Mesenchymal stem cell (in vitro differentiated cells and primary cell): ENCODE data around the gene FES.

Source experiments
- DNase-seq: peaks from one replicate; pipeline ENCODE4 v3.0.0-alpha.2; 2013
- H2AFZ ChIP-seq: one replicate; pipeline ENCODE4 v1.6.1; 2013; ENCODE audit warnings: low read depth, mild to moderate bottlenecking, control low read depth, inconsistent platforms, low read length, moderate library complexity
- H2AK5ac ChIP-seq: 2 replicates; pipeline ENCODE4 v1.6.1; 2013; ENCODE audit warnings: low read length, moderate library complexity, mild to moderate bottlenecking, inconsistent platforms; ENCODE audit not compliant: severe bottlenecking
- H2BK120ac ChIP-seq: one replicate; pipeline ENCODE4 v1.6.1; 2013; ENCODE audit warnings: low read depth, mild to moderate bottlenecking, inconsistent platforms, low read length, moderate library complexity
- H2BK12ac ChIP-seq, 2 experiments: one replicate each; pipeline ENCODE4 v1.6.1; 2013; ENCODE audit warnings: inconsistent platforms in 2 of 2, low read length in 2 of 2, mild to moderate bottlenecking in 2 of 2, moderate library complexity in 2 of 2, control low read depth in 1 of 2
- H2BK15ac ChIP-seq: one replicate; pipeline ENCODE4 v1.6.1; 2013; ENCODE audit warnings: mild to moderate bottlenecking, low read depth, inconsistent platforms; ENCODE audit not compliant: poor library complexity, severe bottlenecking
- H2BK5ac ChIP-seq: 2 replicates; pipeline ENCODE4 v1.6.1; 2013; ENCODE audit warnings: low read depth, mild to moderate bottlenecking, low read length, control low read depth, inconsistent platforms; ENCODE audit not compliant: poor library complexity, severe bottlenecking
- H3K14ac ChIP-seq, 2 experiments: one replicate each; pipeline ENCODE4 v1.6.1; 2013; ENCODE audit warnings: inconsistent platforms in 2 of 2, low read length in 2 of 2, control low read depth in 1 of 2, mild to moderate bottlenecking in 1 of 2, moderate library complexity in 1 of 2
- H3K18ac ChIP-seq, 2 experiments: one replicate each; pipeline ENCODE4 v1.6.1; 2013; ENCODE audit warnings: inconsistent platforms in 2 of 2, low read length in 2 of 2, control low read depth in 1 of 2, low read depth in 1 of 2, mild to moderate bottlenecking in 1 of 2
- H3K23ac ChIP-seq, 2 experiments: one replicate each; pipeline ENCODE4 v1.6.1; 2013; ENCODE audit warnings: inconsistent platforms in 2 of 2, low read length in 2 of 2, mild to moderate bottlenecking in 2 of 2, moderate library complexity in 2 of 2, control low read depth in 1 of 2
- H3K27ac ChIP-seq: 2 replicates; pipeline ENCODE4 v1.5.1; 2013; ENCODE audit warnings: mild to moderate bottlenecking, moderate library complexity, low read length, control low read depth, inconsistent platforms; ENCODE audit not compliant: poor library complexity, severe bottlenecking
- H3K27me3 ChIP-seq, 2 experiments: 2 replicates each; pipeline versions ENCODE4 v1.6.1 to v1.7.0; 2013; ENCODE audit warnings: low read length in 2 of 2, mild to moderate bottlenecking in 2 of 2, moderate library complexity in 2 of 2, control low read depth in 1 of 2, inconsistent platforms in 1 of 2; ENCODE audit not compliant: control insufficient read depth in 1 of 2, insufficient read depth in 1 of 2
- H3K36me3 ChIP-seq, 2 experiments: 2 replicates each; pipeline versions ENCODE4 v1.6.1 to v1.7.0; 2013; ENCODE audit warnings: low read length in 2 of 2, control low read depth in 1 of 2, inconsistent platforms in 1 of 2, low read depth in 1 of 2, mild to moderate bottlenecking in 1 of 2; ENCODE audit not compliant: insufficient read depth in 2 of 2, control insufficient read depth in 1 of 2
- H3K4ac ChIP-seq, 2 experiments: one replicate each; pipeline ENCODE4 v1.6.1; 2013; ENCODE audit warnings: inconsistent platforms in 2 of 2, low read length in 2 of 2, mild to moderate bottlenecking in 2 of 2, moderate library complexity in 2 of 2, control low read depth in 1 of 2, low read depth in 1 of 2
- H3K4me1 ChIP-seq: 2 replicates; pipeline ENCODE4 v1.6.1; 2013; ENCODE audit warnings: low read depth, low read length, control low read depth; ENCODE audit not compliant: control insufficient read depth, insufficient read depth
- H3K4me2 ChIP-seq: 2 replicates; pipeline ENCODE4 v1.6.1; 2013; ENCODE audit warnings: low read length, mild to moderate bottlenecking, inconsistent platforms; ENCODE audit not compliant: poor library complexity, severe bottlenecking
- H3K4me3 ChIP-seq, 2 experiments: 2 replicates each; pipeline versions ENCODE4 v1.5.1 to v1.7.0; 2013; ENCODE audit warnings: low read length in 2 of 2, mild to moderate bottlenecking in 2 of 2, control low read depth in 1 of 2, low read depth in 1 of 2; ENCODE audit not compliant: insufficient read depth in 1 of 2
- H3K79me1 ChIP-seq: replicated peaks from 2 replicates; pipeline ENCODE4 v1.6.1; 2013; ENCODE audit warnings: mild to moderate bottlenecking, control low read depth, low read length, inconsistent platforms; ENCODE audit not compliant: poor library complexity, severe bottlenecking
- H3K9ac ChIP-seq: 2 replicates; pipeline ENCODE4 v1.7.0; 2013; ENCODE audit warnings: mild to moderate bottlenecking, low read length, moderate library complexity
- H3K9me3 ChIP-seq: 2 replicates; pipeline ENCODE4 v1.7.0; 2013; ENCODE audit warnings: mild to moderate bottlenecking, low read length; ENCODE audit not compliant: control insufficient read depth
- H4K8ac ChIP-seq: one replicate; pipeline ENCODE4 v1.6.1; 2013; ENCODE audit warnings: inconsistent platforms, mild to moderate bottlenecking, low read length, moderate library complexity
- H4K91ac ChIP-seq: one replicate; pipeline ENCODE4 v1.6.1; 2013; ENCODE audit warnings: mild to moderate bottlenecking, low read length, inconsistent platforms
- WGBS: methylation state at CpG from one replicate; pipeline ENCODE4 v1.1.7; 2013; ENCODE audit warnings: mixed read lengths; 5-methylcytosine and 5-hydroxymethylcytosine counted together

The FES gene

DNA sequence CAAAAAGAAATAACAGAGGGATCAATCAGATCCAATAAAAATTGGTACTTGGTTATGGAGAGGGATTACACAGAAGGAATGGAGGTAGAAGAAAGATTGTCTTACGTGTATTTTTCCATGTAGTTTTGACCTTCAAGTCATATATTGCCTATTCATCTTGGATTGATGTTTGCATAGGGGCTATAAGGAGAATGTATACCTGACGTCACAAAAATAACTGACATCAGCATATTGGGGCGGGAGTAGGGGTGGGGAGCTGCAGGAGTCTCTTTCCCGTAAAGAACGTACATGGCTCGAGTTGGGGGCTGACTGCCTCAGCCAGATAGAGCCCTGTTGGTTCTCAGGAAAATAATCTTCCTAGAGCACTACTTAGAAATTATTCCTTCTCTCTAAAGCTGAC is 21.8 kb upstream of the FES start:
- H3K27me3 ChIP-seq: no peaks in the 10 kb centered on the region
- no peak overlapping the region for H3K4me3 ChIP-seq
- H2BK12ac ChIP-seq: peak overlapping the region in 1 of 2 experiments; percentile 1
- H3K4me2 ChIP-seq: no peak overlapping the region
- no peak overlapping the region for H2BK5ac ChIP-seq
- no peak overlapping the region for H3K23ac ChIP-seq
- no peak overlapping the region for H2AK5ac ChIP-seq
- H2BK15ac ChIP-seq: no peak overlapping the region
- H3K9ac ChIP-seq: no peak overlapping the region
- WGBS: 94% methylated on average over 6 of the region's 6 CpGs
- DNase-seq: no peak
- H3K36me3 ChIP-seq: no peaks in the 10 kb centered on the region
- H4K91ac ChIP-seq: no peak overlapping the region
- no peak overlapping the region for H3K27ac ChIP-seq
- no peaks in the 10 kb centered on the region for H3K79me1 ChIP-seq
- no peaks in the 10 kb centered on the region for H3K9me3 ChIP-seq
- no peak overlapping the region for H2BK120ac ChIP-seq
- no peak overlapping the region for H3K4ac ChIP-seq
- peaks cover 5% of the 10 kb centered on the region for H3K4me1 ChIP-seq
- H3K18ac ChIP-seq: no peak overlapping the region
- H2AFZ ChIP-seq: no peak overlapping the region
- no peak overlapping the region for H3K14ac ChIP-seq
- no peak overlapping the region for H4K8ac ChIP-seq

DNA sequence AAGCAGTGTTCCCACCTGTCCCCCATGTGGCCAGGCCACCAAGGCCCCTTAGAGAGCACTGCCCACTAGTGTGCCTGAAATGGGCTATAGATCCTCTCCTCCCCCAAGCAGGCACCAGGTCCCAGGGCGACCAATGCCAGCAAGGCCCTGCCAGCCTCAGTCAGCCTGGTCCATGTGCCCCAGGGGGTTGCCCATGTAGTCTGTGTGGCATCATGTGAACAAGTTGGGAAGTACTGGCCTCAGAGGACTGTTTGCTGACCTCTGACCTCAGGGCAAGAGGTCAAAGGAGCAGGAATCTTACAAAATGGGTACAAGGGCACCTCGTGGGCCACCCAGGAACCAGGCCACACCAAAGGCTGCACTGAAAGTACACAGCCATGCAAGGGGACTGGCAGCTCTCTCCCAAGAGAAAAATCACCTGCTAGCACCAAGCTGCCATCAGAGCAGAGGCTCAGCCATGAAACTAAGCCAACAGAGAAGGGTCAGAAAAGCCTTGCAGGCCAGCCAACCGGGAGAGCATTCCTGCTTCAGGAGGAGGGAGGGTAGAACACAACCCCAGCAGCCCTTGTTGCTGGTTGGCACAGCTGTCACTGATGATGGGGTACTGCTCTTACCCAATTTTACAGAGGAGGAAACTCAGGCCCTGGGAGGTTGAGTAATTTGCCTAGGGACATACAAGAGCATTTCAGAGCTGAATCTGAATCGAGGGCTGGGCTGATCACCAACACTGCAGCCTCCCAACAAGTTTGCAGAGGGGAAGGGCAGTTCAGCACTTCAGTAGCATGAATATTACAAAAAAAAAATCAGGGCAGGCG is 21.1 kb upstream of the FES start:
- 93% methylated on average over 5 of the region's 5 CpGs for WGBS
- no peak for DNase-seq
- Histone ChIP-seq H2AFZ (no peak overlapping the region), H3K27me3 (no peaks in the 10 kb centered on the region), H3K23ac (no peak overlapping the region), H2AK5ac (no peak overlapping the region), H2BK5ac (no peak overlapping the region), H3K4me3 (no peak overlapping the region), H2BK15ac (peak overlapping the region; percentile 3), H3K27ac (no peak overlapping the region), H3K79me1 (no peaks in the 10 kb centered on the region), H3K9me3 (no peaks in the 10 kb centered on the region), H3K9ac (no peak overlapping the region), H3K14ac (no peak overlapping the region), H3K4me1 (peaks cover 8% of the 10 kb centered on the region), H4K91ac (no peak overlapping the region), H2BK120ac (no peak overlapping the region), H3K4ac (no peak overlapping the region), H3K36me3 (no peaks in the 10 kb centered on the region), H2BK12ac (peak overlapping the region in 1 of 2 experiments; percentile 49), H3K18ac (peak overlapping the region in 1 of 2 experiments; percentile 11), H4K8ac (no peak overlapping the region), H3K4me2 (no peak overlapping the region)

DNA sequence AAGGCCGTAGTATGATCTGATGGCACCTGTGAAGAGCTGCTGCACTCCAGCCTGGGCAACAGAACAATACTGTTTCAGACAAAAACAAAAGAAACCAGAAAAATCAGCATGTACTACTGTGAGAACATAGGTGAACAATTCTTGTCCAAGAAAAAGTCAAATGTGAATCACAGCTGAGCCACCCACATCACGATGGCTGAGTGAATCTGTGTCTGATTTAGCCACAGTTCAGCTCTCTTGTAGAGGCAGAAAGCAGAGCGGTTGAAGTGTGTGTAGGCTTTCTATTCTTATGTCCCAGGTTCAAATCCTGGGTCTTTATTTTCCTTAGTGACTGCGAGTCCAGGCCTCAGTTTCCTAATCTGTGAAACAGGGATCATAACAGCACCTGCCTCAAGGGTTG is 20.3 kb upstream of the FES start:
- Histone ChIP-seq H3K79me1 (no peaks in the 10 kb centered on the region), H3K9me3 (no peaks in the 10 kb centered on the region), H3K4me3 (peak overlapping the region in 1 of 2 experiments; percentile 26), H3K23ac (no peak overlapping the region), H3K4me1 (peaks cover 15% of the 10 kb centered on the region), H2AK5ac (no peak overlapping the region), H2BK12ac (no peak overlapping the region), H3K18ac (no peak overlapping the region), H3K4me2 (no peak overlapping the region), H4K8ac (no peak overlapping the region), H3K36me3 (no peaks in the 10 kb centered on the region), H2BK5ac (no peak overlapping the region), H3K27me3 (no peaks in the 10 kb centered on the region), H4K91ac (no peak overlapping the region), H3K14ac (no peak overlapping the region), H2BK15ac (no peak overlapping the region), H2AFZ (no peak overlapping the region), H3K27ac (no peak overlapping the region), H2BK120ac (no peak overlapping the region), H3K9ac (no peak overlapping the region), H3K4ac (no peak overlapping the region)
- no peak for DNase-seq
- WGBS: 96% methylated on average over 4 of the region's 4 CpGs

DNA sequence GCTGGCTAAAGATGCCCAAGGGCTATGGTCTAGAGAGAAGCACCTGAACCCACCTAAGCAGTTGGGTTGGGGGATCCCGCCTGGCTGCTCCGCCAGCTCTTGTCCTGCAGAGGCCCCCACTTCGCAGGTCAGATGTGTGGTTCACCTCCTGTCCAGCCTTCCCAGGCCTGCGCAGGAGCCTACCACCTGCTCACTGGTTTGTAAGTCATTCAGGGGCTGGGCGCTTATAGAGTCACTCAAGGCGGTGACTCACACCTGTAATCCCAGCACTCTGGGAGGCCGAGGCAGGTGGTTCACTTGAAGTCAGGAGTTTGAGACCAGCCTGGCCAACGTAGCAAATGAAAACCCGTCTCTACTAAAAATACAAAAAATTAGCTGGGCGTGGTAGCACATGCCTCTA is 19.8 kb upstream of the FES start:
- Histone ChIP-seq H3K9me3 (no peaks in the 10 kb centered on the region), H3K36me3 (no peaks in the 10 kb centered on the region), H3K27me3 (no peaks in the 10 kb centered on the region), H3K79me1 (no peaks in the 10 kb centered on the region), H4K91ac (no peak overlapping the region), H3K4me3 (no peak overlapping the region), H3K23ac (no peak overlapping the region), H3K14ac (no peak overlapping the region), H2BK5ac (no peak overlapping the region), H3K4ac (no peak overlapping the region), H2BK15ac (peak overlapping the region; percentile 46), H3K18ac (no peak overlapping the region), H2AFZ (no peak overlapping the region), H2BK120ac (no peak overlapping the region), H2BK12ac (no peak overlapping the region), H3K4me1 (peaks cover 15% of the 10 kb centered on the region), H2AK5ac (no peak overlapping the region), H3K9ac (no peak overlapping the region), H4K8ac (no peak overlapping the region), H3K4me2 (no peak overlapping the region), H3K27ac (no peak overlapping the region)
- WGBS: 87% methylated on average over 10 of the region's 10 CpGs
- no peak for DNase-seq
